ENCODE results near the gene MBIP.

Gene MBIP

GRCh38 chr14:36271222-36271621 lies 49.2 kb downstream of the MBIP start:
- Histone ChIP-seq H3K4me3 (ENCODE audit: low read depth in 1 of 2, low read length in 2 of 2) (no peak overlapping the region), H3K27ac (ENCODE audit: low read depth, low read length) (no peak overlapping the region), H3K36me3 (ENCODE audit: control insufficient read depth in 1 of 2, insufficient read depth in 2 of 2, low read length in 2 of 2) (no peaks in the 10 kb centered on the region), H3K4me1 (ENCODE audit: control insufficient read depth in 1 of 2, insufficient read depth in 2 of 2, low read length in 2 of 2) (no peaks in the 10 kb centered on the region), H3K9ac (ENCODE audit: low read depth in 1 of 2, low read length in 2 of 2) (no peak overlapping the region), H3K27me3 (ENCODE audit: control insufficient read depth in 1 of 2, insufficient read depth in 2 of 2, low read length in 2 of 2) (peaks cover 18 to 42% of the 10 kb centered on the region in 2 donors), H3K9me3 (ENCODE audit: control insufficient read depth in 1 of 2, low read length in 2 of 2) (no peaks in the 10 kb centered on the region)

- no peaks in the 10 kb centered on the region for H3K4me1 ChIP-seq (ENCODE audit: control insufficient read depth in 1 of 2, insufficient read depth in 2 of 2, low read length in 2 of 2)
- H3K27ac ChIP-seq (ENCODE audit: low read depth, low read length): no peak overlapping the region
- H3K4me3 ChIP-seq (ENCODE audit: low read depth in 1 of 2, low read length in 2 of 2): no peak overlapping the region
- no peaks in the 10 kb centered on the region for H3K9me3 ChIP-seq (ENCODE audit: control insufficient read depth in 1 of 2, low read length in 2 of 2)
- H3K36me3 ChIP-seq (ENCODE audit: control insufficient read depth in 1 of 2, insufficient read depth in 2 of 2, low read length in 2 of 2): no peaks in the 10 kb centered on the region
- H3K27me3 ChIP-seq (ENCODE audit: control insufficient read depth in 1 of 2, insufficient read depth in 2 of 2, low read length in 2 of 2): peaks cover 18 to 36% of the 10 kb centered on the region in 2 donors
- no peak overlapping the region for H3K9ac ChIP-seq (ENCODE audit: low read depth in 1 of 2, low read length in 2 of 2)
Measured at GRCh38 chr14:36270191-36270590, 50.2 kb downstream of the MBIP start.

- Histone ChIP-seq H3K9ac (ENCODE audit: low read depth in 1 of 2, low read length in 2 of 2) (no peak overlapping the region), H3K9me3 (ENCODE audit: control insufficient read depth in 1 of 2, low read length in 2 of 2) (no peaks in the 10 kb centered on the region), H3K36me3 (ENCODE audit: control insufficient read depth in 1 of 2, insufficient read depth in 2 of 2, low read length in 2 of 2) (no peaks in the 10 kb centered on the region), H3K4me1 (ENCODE audit: control insufficient read depth in 1 of 2, insufficient read depth in 2 of 2, low read length in 2 of 2) (no peaks in the 10 kb centered on the region), H3K4me3 (ENCODE audit: low read depth in 1 of 2, low read length in 2 of 2) (no peak overlapping the region), H3K27ac (ENCODE audit: low read depth, low read length) (no peak overlapping the region), H3K27me3 (ENCODE audit: control insufficient read depth in 1 of 2, insufficient read depth in 2 of 2, low read length in 2 of 2) (peaks cover 13 to 20% of the 10 kb centered on the region in 2 donors)
Measured at GRCh38 chr14:36268121-36268520, 52.3 kb downstream of the MBIP start.

- Histone ChIP-seq H3K4me3 (ENCODE audit: low read depth in 1 of 2, low read length in 2 of 2) (no peak overlapping the region), H3K27me3 (ENCODE audit: control insufficient read depth in 1 of 2, insufficient read depth in 2 of 2, low read length in 2 of 2) (no peaks in the 10 kb centered on the region), H3K36me3 (ENCODE audit: control insufficient read depth in 1 of 2, insufficient read depth in 2 of 2, low read length in 2 of 2) (no peaks in the 10 kb centered on the region), H3K9ac (ENCODE audit: low read depth in 1 of 2, low read length in 2 of 2) (no peak overlapping the region), H3K27ac (ENCODE audit: low read depth, low read length) (no peak overlapping the region), H3K4me1 (ENCODE audit: control insufficient read depth in 1 of 2, insufficient read depth in 2 of 2, low read length in 2 of 2) (no peaks in the 10 kb centered on the region), H3K9me3 (ENCODE audit: control insufficient read depth in 1 of 2, low read length in 2 of 2) (no peaks in the 10 kb centered on the region)
Measured at GRCh38 chr14:36264595-36264994, 55.8 kb downstream of the MBIP start.

- no peak overlapping the region for H3K9ac ChIP-seq (ENCODE audit: low read depth in 1 of 2, low read length in 2 of 2)
- no peaks in the 10 kb centered on the region for H3K4me1 ChIP-seq (ENCODE audit: control insufficient read depth in 1 of 2, insufficient read depth in 2 of 2, low read length in 2 of 2)
- H3K36me3 ChIP-seq (ENCODE audit: control insufficient read depth in 1 of 2, insufficient read depth in 2 of 2, low read length in 2 of 2): no peaks in the 10 kb centered on the region
- no peak overlapping the region for H3K4me3 ChIP-seq (ENCODE audit: low read depth in 1 of 2, low read length in 2 of 2)
- no peaks in the 10 kb centered on the region for H3K9me3 ChIP-seq (ENCODE audit: control insufficient read depth in 1 of 2, low read length in 2 of 2)
- no peak overlapping the region for H3K27ac ChIP-seq (ENCODE audit: low read depth, low read length)
- H3K27me3 ChIP-seq (ENCODE audit: control insufficient read depth in 1 of 2, insufficient read depth in 2 of 2, low read length in 2 of 2): no peaks in the 10 kb centered on the region
Measured at GRCh38 chr14:36264107-36264506, 56.3 kb downstream of the MBIP start.

GRCh38 chr14:36260970-36261640 lies 59.3 kb downstream of the MBIP start:
- no peak overlapping the region for H3K4me3 ChIP-seq (ENCODE audit: low read depth in 1 of 2, low read length in 2 of 2)
- no peak overlapping the region for H3K27ac ChIP-seq (ENCODE audit: low read depth, low read length)
- no peaks in the 10 kb centered on the region for H3K36me3 ChIP-seq (ENCODE audit: control insufficient read depth in 1 of 2, insufficient read depth in 2 of 2, low read length in 2 of 2)
- H3K9ac ChIP-seq (ENCODE audit: low read depth in 1 of 2, low read length in 2 of 2): no peak overlapping the region
- no peaks in the 10 kb centered on the region for H3K9me3 ChIP-seq (ENCODE audit: control insufficient read depth in 1 of 2, low read length in 2 of 2)
- H3K4me1 ChIP-seq (ENCODE audit: control insufficient read depth in 1 of 2, insufficient read depth in 2 of 2, low read length in 2 of 2): no peaks in the 10 kb centered on the region
- H3K27me3 ChIP-seq (ENCODE audit: control insufficient read depth in 1 of 2, insufficient read depth in 2 of 2, low read length in 2 of 2): no peaks in the 10 kb centered on the region

GRCh38 chr14:36258241-36258640 lies 62.2 kb downstream of the MBIP start:
- no peak overlapping the region for H3K9ac ChIP-seq (ENCODE audit: low read depth in 1 of 2, low read length in 2 of 2)
- no peak overlapping the region for H3K27ac ChIP-seq (ENCODE audit: low read depth, low read length)
- no peaks in the 10 kb centered on the region for H3K27me3 ChIP-seq (ENCODE audit: control insufficient read depth in 1 of 2, insufficient read depth in 2 of 2, low read length in 2 of 2)
- no peak overlapping the region for H3K4me3 ChIP-seq (ENCODE audit: low read depth in 1 of 2, low read length in 2 of 2)
- no peaks in the 10 kb centered on the region for H3K4me1 ChIP-seq (ENCODE audit: control insufficient read depth in 1 of 2, insufficient read depth in 2 of 2, low read length in 2 of 2)
- H3K9me3 ChIP-seq (ENCODE audit: control insufficient read depth in 1 of 2, low read length in 2 of 2): no peaks in the 10 kb centered on the region
- no peaks in the 10 kb centered on the region for H3K36me3 ChIP-seq (ENCODE audit: control insufficient read depth in 1 of 2, insufficient read depth in 2 of 2, low read length in 2 of 2)

GRCh38 chr14:36256126-36256801 lies 64.2 kb downstream of the MBIP start:
- Histone ChIP-seq H3K4me1 (ENCODE audit: control insufficient read depth in 1 of 2, insufficient read depth in 2 of 2, low read length in 2 of 2) (no peaks in the 10 kb centered on the region), H3K9me3 (ENCODE audit: control insufficient read depth in 1 of 2, low read length in 2 of 2) (no peaks in the 10 kb centered on the region), H3K36me3 (ENCODE audit: control insufficient read depth in 1 of 2, insufficient read depth in 2 of 2, low read length in 2 of 2) (no peaks in the 10 kb centered on the region), H3K4me3 (ENCODE audit: low read depth in 1 of 2, low read length in 2 of 2) (no peak overlapping the region), H3K9ac (ENCODE audit: low read depth in 1 of 2, low read length in 2 of 2) (no peak overlapping the region), H3K27ac (ENCODE audit: low read depth, low read length) (no peak overlapping the region), H3K27me3 (ENCODE audit: control insufficient read depth in 1 of 2, insufficient read depth in 2 of 2, low read length in 2 of 2) (no peaks in the 10 kb centered on the region)

- H3K9ac ChIP-seq (ENCODE audit: low read depth in 1 of 2, low read length in 2 of 2): no peak overlapping the region
- no peaks in the 10 kb centered on the region for H3K36me3 ChIP-seq (ENCODE audit: control insufficient read depth in 1 of 2, insufficient read depth in 2 of 2, low read length in 2 of 2)
- H3K4me3 ChIP-seq (ENCODE audit: low read depth in 1 of 2, low read length in 2 of 2): no peak overlapping the region
- H3K4me1 ChIP-seq (ENCODE audit: control insufficient read depth in 1 of 2, insufficient read depth in 2 of 2, low read length in 2 of 2): no peaks in the 10 kb centered on the region
- H3K27ac ChIP-seq (ENCODE audit: low read depth, low read length): no peak overlapping the region
- no peaks in the 10 kb centered on the region for H3K9me3 ChIP-seq (ENCODE audit: control insufficient read depth in 1 of 2, low read length in 2 of 2)
- H3K27me3 ChIP-seq (ENCODE audit: control insufficient read depth in 1 of 2, insufficient read depth in 2 of 2, low read length in 2 of 2): no peaks in the 10 kb centered on the region
Measured at GRCh38 chr14:36254020-36254624, 66.3 kb downstream of the MBIP start.

Measured in duodenal mucosa (tissue), 2 donors.